GM21619 (cell line): ENCODE data around the gene RPL26.
"Not testable (repeated sequence)": the region's sequence is repeated elsewhere in the genome, so short reads cannot be mapped to it uniquely, and the experiment has no call there.

Experiments
- ATAC-seq: cut with Tn5 transposase; IDR thresholded peaks from one replicate; pipeline ENCODE4 v1.9.1; 2021; ENCODE audit not compliant: unreplicated experiment

Gene RPL26

DNA sequence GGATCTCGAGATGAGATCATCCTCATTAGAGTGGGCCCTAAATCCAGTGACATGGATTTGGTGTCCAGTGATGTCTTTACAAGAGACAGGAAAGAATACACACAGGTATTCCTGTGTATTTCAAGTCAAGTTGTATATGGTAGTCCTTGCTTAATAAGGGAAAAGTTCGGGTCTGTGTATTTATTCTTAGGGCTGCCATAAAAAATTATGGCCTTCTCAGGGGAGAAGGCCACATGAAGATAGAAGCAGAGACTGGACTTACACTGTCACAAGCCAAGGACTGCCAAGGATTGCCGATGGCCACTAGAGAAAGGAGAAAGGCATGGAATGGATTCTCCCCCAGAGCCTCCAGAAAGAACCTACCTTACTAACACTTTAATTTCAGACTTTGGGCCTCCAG lies 14.8 kb downstream of the RPL26 start:
- no peak for ATAC-seq

DNA sequence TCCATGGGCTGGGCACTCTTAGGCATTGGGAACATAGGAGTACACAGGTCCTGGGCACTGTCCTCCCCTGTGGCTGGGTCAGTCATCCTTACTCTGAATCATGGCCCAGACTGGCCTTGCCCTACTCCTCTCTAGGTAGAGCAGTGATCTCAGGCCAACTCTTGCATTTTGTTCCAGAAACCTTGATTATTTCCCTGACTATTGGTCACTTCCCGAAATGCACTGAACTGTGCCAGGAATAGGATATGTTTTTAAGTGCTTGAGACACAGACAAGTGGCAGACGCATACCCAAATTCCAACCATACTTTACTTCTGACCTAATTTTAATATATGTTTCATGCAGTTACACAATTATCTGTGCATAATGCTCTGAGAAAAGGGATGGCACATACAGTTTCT lies 16.8 kb downstream of the RPL26 start:
- no peak for ATAC-seq

DNA sequence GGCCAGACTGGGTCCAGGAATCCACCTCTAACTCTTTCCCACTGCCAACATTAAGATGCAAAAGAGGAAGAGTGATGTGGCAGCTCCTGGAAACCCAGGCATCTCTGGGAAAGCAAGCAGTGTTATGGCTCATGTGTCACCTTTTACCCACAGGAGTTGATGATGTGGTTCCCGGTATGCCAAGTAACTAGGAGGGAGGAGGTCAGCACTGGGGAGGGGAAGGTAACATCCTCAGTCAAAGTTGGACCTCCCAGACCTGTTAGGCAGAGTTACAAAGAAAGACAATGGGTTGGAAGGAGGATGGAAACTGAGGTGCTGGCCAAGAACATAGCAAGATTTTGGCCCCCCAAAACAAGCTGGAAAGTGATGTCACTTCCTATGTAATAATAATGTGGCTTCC lies 17.9 kb downstream of the RPL26 start:
- no peak for ATAC-seq

DNA sequence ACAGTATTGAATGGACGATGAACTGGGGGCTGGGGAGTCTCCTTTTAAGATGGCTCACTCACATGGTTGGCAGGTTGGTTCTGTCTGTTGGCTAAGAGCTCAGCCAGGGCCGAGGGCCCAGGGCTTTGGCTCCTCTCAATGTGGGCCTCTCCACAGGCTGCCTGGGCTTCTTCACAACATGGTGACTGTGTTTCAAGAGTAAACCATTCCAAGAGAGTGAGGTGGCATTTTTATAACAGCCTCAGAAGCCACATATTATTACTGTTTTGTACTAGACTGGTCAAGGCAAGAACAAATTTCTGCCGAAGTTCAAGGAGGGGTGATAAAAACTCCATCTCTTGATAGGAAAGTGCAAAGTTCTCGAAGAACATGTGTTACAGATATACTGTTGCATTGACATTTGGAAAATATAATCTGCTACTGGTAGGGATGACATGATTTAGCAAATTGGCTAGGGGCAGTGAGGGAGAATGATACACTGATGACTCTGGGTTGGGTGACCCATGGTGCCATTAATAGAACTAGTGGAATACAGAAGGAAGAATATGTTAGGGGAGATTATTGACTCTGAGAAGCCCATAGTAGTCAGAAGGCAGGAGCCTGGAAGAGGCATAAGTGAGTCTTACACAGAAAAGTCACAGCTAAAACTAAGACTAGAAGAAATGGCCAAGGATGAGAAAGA lies 20.2 kb downstream of the RPL26 start:
- no peak for ATAC-seq

DNA sequence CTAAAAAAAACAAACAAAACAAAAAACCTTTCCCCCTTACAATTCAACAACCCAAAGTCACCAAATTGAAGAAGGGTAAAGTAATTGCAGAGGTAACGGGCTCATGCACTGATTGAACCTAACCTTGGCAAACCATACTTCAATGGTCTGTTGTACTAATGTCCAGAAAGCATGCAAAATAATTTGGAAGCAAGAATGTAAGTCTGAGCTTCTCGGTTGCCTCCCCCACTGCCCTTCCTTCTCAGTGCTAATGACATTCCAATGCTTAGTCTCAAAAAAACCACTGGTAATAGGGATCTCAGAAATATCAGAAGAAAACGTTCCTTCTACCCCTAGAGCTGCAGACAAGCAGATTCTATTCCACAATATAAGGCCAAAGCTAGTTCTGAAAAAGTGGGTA lies 22.2 kb downstream of the RPL26 start:
- ATAC-seq, result no peak

- no peak for ATAC-seq
Measured at GRCh38 chr17:8360260-8360659, 22.7 kb downstream of the RPL26 start.

- no peak for ATAC-seq
Measured at GRCh38 chr17:8359769-8360168, 23.2 kb downstream of the RPL26 start.

DNA sequence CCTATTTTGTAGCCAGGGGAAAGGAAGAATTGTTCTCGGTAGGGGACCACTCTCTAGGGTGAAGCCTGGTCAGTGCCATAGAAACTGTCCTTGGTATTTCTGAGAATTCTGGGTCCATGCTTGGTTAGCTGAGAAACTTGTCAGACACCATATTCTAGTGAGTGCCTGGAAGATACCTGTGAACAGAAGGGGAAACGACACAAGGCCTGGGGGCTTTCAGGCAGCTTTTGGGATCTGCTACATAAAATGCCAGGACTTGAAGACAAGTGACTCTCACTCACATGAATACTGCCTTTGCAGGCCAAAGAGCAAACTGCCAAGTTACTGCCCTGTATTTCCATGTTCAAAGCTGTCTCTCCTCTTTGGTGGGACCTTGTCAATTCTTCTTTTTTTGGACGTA lies 25.1 kb downstream of the RPL26 start:
- ATAC-seq, result no peak

DNA sequence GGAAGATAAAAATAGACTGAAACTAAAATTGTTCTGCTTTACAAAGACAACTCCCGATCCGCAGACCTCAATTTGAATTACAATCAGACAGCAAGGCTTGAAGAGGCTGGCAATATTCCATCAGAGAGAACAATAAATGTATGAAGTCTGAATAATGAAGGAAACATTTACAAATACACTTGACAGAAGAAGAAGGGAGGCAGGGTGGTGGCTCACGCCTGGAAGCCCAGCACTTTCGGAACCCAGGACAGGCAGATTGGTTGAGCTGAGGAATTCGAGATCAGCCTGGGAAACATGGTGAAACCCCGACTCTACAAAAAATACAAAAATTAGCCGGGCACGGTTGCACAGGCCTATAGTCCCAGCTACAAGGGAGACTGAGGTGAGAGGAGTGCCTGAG lies 28.8 kb downstream of the RPL26 start:
- no peak for ATAC-seq

- ATAC-seq, result no peak
Measured at GRCh38 chr17:8353736-8354135, 29.3 kb downstream of the RPL26 start.

GRCh38 chr17:8350339-8350738 lies 32.7 kb downstream of the RPL26 start:
- no peak for ATAC-seq

DNA sequence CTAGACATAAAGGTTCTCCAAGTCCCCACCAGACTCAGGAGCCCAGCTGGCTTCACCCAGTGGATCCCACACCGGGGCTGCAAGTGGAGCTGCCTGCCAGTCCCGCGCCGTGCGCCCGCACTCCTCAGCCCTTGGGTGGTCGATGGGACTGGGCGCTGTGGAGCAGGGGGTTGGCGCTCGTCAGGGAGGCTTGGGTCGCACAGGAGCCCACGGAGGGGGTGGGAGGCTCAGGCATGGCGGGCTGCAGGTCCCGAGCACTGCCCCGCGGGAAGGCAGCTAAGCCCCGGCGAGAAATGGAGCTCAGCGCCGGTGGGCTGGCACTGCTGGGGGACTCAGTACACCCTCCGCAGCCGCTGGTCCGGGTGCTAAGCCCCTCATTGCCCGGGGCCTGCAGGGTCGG lies 36.0 kb downstream of the RPL26 start:
- ATAC-seq, result not testable (repeated sequence)

DNA sequence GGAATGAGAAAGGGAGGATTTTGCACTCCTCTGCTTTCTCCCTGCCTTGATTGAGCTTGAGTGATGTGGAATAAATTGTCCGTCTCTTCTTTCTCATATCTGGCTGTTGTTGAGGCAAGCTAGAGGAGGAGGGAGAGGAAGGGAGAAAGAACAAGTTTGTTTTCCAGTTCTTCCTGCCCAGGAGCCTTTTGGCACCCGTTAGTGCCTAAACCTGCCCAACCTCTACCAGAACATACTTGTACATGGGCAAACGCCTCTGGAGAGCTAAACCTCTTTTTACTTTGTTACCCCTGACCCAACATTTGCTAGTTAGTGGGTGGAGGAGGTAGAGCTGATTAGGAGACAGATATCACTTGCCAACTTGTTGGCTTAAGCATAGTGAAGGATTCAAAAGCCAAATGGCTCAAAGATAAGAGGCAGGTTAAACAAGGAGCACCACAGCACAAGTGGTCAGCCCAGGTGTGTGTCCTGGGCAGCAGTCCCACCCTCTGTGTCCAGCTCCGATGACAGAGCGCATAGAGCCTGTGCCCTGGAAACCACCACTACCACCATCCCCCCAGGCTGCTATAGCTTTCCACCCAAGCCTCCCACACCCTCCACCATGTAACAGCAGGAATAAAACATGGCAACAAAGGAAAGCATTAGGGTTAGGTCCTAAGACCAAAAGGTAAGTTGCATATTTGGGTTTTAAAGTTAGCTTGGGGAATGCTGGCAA lies 36.9 kb downstream of the RPL26 start:
- no peak for ATAC-seq

- ATAC-seq, result no peak
Measured at GRCh38 chr17:8345052-8345690, 37.8 kb downstream of the RPL26 start.

DNA sequence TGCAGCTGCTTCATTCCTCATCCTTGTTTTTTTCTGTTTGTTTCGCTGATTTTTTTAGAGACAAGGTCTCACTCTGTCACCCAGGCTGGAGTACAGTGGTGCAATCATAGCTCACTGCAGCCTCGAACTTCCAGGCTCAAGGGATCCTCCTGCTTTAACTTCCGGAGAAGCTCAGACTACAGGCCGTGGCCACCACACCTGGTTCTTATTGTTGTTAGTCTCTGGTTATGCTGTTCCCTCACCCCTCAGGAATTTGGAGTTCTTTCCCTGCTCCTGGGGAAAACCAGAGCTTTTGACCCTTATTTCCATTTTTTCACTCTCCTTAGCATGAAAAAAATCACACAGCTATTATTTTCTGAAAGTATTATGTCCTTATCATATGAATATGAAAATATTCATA lies 41.5 kb downstream of the RPL26 start:
- ATAC-seq, result no peak

GRCh38 chr17:8339540-8339939 lies 43.5 kb downstream of the RPL26 start, which contains the start of gene ODF4:
Gene ODF4 (plus strand): TSS chr17:8339840. CDS start chr17:8340052, 212 bp downstream.
- ATAC-seq, result no peak

DNA sequence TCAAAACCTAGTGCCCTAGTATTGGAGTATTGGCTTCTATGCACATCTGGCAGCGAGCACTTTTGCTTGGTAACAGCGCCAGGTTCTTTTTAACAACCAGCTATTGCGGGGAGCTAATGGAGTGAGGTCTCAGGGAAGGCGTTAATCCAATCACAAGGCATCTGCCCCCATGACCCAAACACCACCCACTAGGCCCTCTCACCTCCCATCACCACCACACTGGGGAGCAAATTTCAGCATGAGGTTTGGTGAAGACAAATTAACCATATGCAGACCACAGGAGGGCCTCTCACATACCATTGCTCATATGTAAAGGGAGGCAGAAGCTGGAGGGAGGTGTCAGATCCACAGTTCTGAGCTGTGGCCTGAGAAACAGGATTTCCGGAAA lies 44.2 kb downstream of the RPL26 start:
- no peak for ATAC-seq

DNA sequence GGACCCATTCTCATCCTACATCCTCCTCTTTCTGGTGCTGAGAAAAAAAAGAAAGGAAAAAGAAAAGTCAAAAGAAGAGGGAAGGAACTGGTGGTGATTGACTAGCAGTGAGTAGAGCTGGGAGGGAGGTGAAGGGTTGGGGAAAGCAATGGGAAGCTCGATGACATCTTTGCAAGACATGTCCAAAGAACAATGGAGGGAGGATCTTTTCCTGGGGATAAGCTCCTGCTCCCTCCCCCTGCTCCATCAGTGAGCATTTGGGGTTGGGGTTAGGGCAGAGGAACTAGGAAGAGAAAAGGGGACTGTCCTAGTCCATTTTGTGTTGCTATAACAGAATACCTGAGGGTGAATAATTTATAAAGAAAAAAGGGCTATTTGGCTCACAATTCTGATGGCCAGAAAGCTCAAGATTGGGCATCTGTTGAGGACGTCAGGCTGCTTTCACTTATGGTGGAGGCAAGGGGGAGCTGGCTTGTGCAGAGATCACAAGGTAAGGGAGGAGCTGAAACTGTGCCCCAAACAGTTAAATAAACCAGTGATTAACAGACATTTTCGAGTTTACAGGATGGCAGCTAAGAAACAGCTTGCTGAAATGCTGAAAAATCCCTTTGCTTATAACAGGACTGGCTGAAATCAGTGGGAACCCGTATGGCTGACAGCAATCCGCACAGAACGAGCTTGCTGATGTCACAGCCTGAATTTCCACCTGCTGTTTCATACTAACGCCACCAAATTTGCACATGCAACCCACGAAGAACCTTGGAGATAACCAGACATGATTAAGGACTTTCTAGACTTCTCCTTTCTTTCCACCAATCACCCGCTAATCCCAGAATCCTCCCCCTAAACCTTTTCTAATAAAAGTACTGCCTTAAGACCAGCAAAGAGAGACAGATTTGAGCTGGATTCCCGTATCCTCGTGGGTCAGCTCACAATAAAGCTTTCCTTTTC lies 44.9 kb downstream of the RPL26 start:
- ATAC-seq, result no peak

DNA sequence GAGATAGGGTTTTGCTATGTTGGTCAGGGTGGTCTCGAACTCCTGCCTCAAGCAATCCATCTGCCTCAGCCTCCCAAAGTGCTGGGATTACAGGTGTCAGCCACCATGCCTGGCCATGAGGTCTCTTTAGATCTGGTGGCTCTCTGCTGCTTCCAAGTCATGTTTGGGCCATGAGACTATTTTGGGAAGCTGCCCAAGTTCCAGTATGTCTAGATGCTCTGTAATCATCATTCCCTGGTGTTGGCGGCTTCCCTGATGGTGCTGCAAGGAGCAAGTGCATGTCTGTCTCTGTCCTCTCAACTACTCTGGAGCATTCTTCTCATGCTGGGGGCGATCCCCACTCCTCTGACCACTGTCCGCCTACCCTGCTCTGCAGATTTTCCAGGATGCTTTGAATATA lies 49.7 kb downstream of the RPL26 start:
- no peak for ATAC-seq

GRCh38 chr17:8332688-8333087 lies 50.3 kb downstream of the RPL26 start:
- no peak for ATAC-seq

GRCh38 chr17:8332128-8332527 lies 50.9 kb downstream of the RPL26 start:
- no peak for ATAC-seq
